OCI-LY1 (cell line): ENCODE measurements around the gene MYOF.

Source experiments
- H2AFZ ChIP-seq: fragments of 200-600 bp; sonication (generic), shearing (Covaris generic); 2 replicates; pipeline ENCODE4 v1.6.0; 2014; ENCODE audit warnings: antibody characterized with exemption, mild to moderate bottlenecking, low read length
- H3F3A ChIP-seq: fragments of 200-600 bp; sonication (generic), shearing (Covaris generic); 2 replicates; pipeline ENCODE4 v1.6.0; 2014; ENCODE audit warnings: mild to moderate bottlenecking, antibody characterized with exemption, low read length, moderate library complexity; ENCODE audit not compliant: insufficient read depth
- H3K27ac ChIP-seq: fragments of 200-600 bp; sonication (generic); 2 replicates; pipeline ENCODE4 v1.5.1; 2014; ENCODE audit warnings: low read length, mixed run types, mild to moderate bottlenecking, low read depth; ENCODE audit not compliant: poor library complexity, severe bottlenecking
- H3K27me3 ChIP-seq: fragments of 200-600 bp; sonication (generic); 2 replicates; pipeline ENCODE4 v1.6.0; 2014; ENCODE audit warnings: antibody characterized with exemption, mild to moderate bottlenecking, low read length, moderate library complexity; ENCODE audit not compliant: insufficient read depth
- H3K36me3 ChIP-seq: fragments of 200-600 bp; sonication (generic); 2 replicates; pipeline ENCODE4 v1.6.1; 2014; ENCODE audit warnings: mild to moderate bottlenecking, antibody characterized with exemption, low read length, moderate library complexity, mixed read lengths; ENCODE audit not compliant: insufficient read depth
- H3K4me1 ChIP-seq: fragments of 200-600 bp; sonication (generic); 2 replicates; pipeline ENCODE4 v1.5.1; 2014; ENCODE audit warnings: mild to moderate bottlenecking, low read length, moderate library complexity; ENCODE audit not compliant: insufficient read depth, severe bottlenecking
- H3K4me2 ChIP-seq: fragments of 200-600 bp; sonication (generic), shearing (Covaris generic); 2 replicates; pipeline ENCODE4 v1.6.1; 2014; ENCODE audit warnings: low read length
- H3K4me3 ChIP-seq: fragments of 200-600 bp; sonication (generic); 2 replicates; pipeline ENCODE4 v1.5.1; 2014; ENCODE audit warnings: low read length, low read depth, mild to moderate bottlenecking, mixed read lengths; ENCODE audit not compliant: poor library complexity, severe bottlenecking
- H3K79me2 ChIP-seq: fragments of 200-600 bp; shearing (Covaris generic); 2 replicates; pipeline ENCODE4 v1.6.1; 2016; ENCODE audit warnings: mixed run types, low read length, mixed read lengths; ENCODE audit not compliant: insufficient read depth
- H3K9ac ChIP-seq: fragments of 200-600 bp; sonication (generic), shearing (Covaris generic); 2 replicates; pipeline ENCODE4 v1.6.1; 2014; ENCODE audit warnings: mild to moderate bottlenecking, low read length, mixed read lengths
- H3K9me2 ChIP-seq: fragments of 200-600 bp; sonication (generic), shearing (Covaris generic); 2 replicates; pipeline ENCODE4 v1.6.1; 2014; ENCODE audit warnings: low read depth, mild to moderate bottlenecking, low read length, mixed read lengths
- H3K9me3 ChIP-seq: fragments of 200-600 bp; shearing (Covaris generic); 2 replicates; pipeline ENCODE4 v1.6.1; 2014; ENCODE audit warnings: low read length, mixed read lengths
- H4K20me1 ChIP-seq: fragments of 200-600 bp; sonication (generic), shearing (Covaris generic); 2 replicates; pipeline ENCODE4 v1.6.0; 2016; ENCODE audit warnings: mild to moderate bottlenecking, low read length; ENCODE audit not compliant: insufficient read depth
- EZH2 ChIP-seq: fragments of 200-600 bp; sonication (generic), shearing (Covaris generic); IDR thresholded peaks from 2 replicates; pipeline ENCODE4 v1.8.0; 2017; ENCODE audit warnings: borderline replicate concordance, mixed run types, mild to moderate bottlenecking, antibody characterized with exemption, low read length, moderate library complexity, mixed read lengths
- TF ChIP-seq, protein P1 (sequence below): fragments of 200-600 bp; sonication (generic), shearing (Covaris generic); IDR thresholded peaks from 2 replicates; pipeline ENCODE4 v1.5.1; 2017; ENCODE audit warnings: mild to moderate bottlenecking, antibody characterized with exemption, low read length, moderate library complexity, mixed read lengths

The MYOF gene

DNA sequence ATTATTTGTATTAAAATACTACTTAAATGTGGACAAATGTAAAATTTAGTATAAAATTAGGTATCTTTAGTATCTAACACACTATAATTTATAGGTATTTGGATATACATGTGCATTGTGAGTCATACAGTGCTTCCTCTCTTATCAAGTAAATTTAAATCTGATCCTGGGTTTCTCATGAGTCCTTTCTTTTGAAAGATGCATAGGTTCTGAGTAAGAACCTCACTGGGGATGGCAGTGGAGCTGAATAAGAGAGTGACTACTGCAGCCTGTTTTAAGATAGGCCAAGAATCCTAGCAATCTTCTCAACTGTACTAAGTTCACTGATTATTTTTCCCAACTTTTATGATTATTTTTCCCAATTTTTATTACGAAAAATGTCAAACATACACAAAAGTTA, 30.4 kb upstream of the MYOF start:
- no peaks in the 10 kb centered on the region for H3K9me3 ChIP-seq
- H3K9me2 ChIP-seq = no peaks in the 10 kb centered on the region
- H3K4me2 ChIP-seq = no peak overlapping the region
- H3K4me3 ChIP-seq = no peak overlapping the region
- no peaks in the 10 kb centered on the region for H3F3A ChIP-seq
- H4K20me1 ChIP-seq = no peaks in the 10 kb centered on the region
- H3K79me2 ChIP-seq = no peaks in the 10 kb centered on the region
- H3K36me3 ChIP-seq = peaks cover 34% of the 10 kb centered on the region
- TF ChIP-seq, protein P1, sequence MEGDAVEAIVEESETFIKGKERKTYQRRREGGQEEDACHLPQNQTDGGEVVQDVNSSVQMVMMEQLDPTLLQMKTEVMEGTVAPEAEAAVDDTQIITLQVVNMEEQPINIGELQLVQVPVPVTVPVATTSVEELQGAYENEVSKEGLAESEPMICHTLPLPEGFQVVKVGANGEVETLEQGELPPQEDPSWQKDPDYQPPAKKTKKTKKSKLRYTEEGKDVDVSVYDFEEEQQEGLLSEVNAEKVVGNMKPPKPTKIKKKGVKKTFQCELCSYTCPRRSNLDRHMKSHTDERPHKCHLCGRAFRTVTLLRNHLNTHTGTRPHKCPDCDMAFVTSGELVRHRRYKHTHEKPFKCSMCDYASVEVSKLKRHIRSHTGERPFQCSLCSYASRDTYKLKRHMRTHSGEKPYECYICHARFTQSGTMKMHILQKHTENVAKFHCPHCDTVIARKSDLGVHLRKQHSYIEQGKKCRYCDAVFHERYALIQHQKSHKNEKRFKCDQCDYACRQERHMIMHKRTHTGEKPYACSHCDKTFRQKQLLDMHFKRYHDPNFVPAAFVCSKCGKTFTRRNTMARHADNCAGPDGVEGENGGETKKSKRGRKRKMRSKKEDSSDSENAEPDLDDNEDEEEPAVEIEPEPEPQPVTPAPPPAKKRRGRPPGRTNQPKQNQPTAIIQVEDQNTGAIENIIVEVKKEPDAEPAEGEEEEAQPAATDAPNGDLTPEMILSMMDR = no peak
- TF ChIP-seq EZH2 = no peak
- H3K4me1 ChIP-seq = no peaks in the 10 kb centered on the region
- H3K9ac ChIP-seq = no peak overlapping the region
- no peaks in the 10 kb centered on the region for H3K27me3 ChIP-seq
- no peak overlapping the region for H3K27ac ChIP-seq
- no peak overlapping the region for H2AFZ ChIP-seq

DNA sequence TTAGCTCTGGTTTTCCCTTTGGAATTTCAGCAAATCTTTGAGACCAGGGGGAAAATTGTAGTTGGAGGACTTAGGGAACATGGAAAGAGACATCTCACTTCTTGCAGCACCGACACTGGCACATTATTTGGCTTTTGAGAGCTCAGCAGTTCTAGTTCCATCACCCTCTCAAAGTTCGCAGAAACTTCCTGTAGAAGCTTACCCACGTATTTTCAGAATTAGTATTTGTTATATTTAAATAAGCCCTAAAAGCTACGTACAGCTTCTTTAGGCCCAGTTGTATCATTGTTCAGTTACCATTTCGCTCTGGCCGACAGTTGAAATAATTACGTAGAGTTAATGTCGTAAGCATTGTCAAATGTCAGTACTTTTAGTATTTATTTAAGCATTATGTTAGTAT, 27.7 kb upstream of the MYOF start:
- Histone ChIP-seq H4K20me1 (no peaks in the 10 kb centered on the region), H2AFZ (no peak overlapping the region), H3K4me2 (no peak overlapping the region), H3K27me3 (no peaks in the 10 kb centered on the region), H3K79me2 (no peaks in the 10 kb centered on the region), H3K4me3 (no peak overlapping the region), H3K9ac (no peak overlapping the region), H3K27ac (no peak overlapping the region), H3F3A (no peaks in the 10 kb centered on the region), H3K9me2 (no peaks in the 10 kb centered on the region), H3K9me3 (no peaks in the 10 kb centered on the region), H3K4me1 (no peaks in the 10 kb centered on the region), H3K36me3 (peaks cover 21% of the 10 kb centered on the region)
- TF ChIP-seq, protein P1 = no peak
- no peak for TF ChIP-seq EZH2

DNA sequence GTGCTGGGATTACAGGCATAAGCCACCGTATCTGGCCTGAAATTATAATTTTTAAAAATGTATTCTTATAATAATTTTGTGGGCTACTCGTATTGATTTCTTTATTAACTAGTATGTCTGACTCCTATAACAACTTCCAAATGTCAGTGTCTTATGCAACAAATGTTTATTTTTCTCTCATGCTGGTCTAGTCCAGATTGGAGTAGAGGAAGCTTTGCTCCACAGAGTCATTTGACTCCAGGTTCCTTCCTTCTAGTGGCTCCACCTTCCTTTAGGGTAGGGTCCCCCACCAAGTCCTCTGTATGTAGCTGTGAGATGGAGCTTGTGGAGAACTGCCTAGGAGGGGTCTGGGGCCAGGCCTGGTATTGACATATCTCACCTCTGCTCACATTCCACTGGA, 22.9 kb upstream of the MYOF start:
- peaks cover 44% of the 10 kb centered on the region for H3K36me3 ChIP-seq

More for the DNA sequence above, 22.9 kb upstream of the MYOF start:
- H3F3A ChIP-seq = no peaks in the 10 kb centered on the region
- no peaks in the 10 kb centered on the region for H3K9me2 ChIP-seq
- H3K4me1 ChIP-seq = peaks cover 9% of the 10 kb centered on the region
- no peaks in the 10 kb centered on the region for H4K20me1 ChIP-seq
- no peak overlapping the region for H3K27ac ChIP-seq
- TF ChIP-seq, protein P1 = no peak
- no peak for TF ChIP-seq EZH2
- H3K79me2 ChIP-seq = no peaks in the 10 kb centered on the region
- no peaks in the 10 kb centered on the region for H3K27me3 ChIP-seq
- H2AFZ ChIP-seq = no peak overlapping the region
- no peak overlapping the region for H3K9ac ChIP-seq
- H3K4me3 ChIP-seq = no peak overlapping the region
- H3K9me3 ChIP-seq = no peaks in the 10 kb centered on the region
- no peak overlapping the region for H3K4me2 ChIP-seq
